ENCODE results near the gene TMEM120B. TPM values are rescaled to one million over a fixed set of nuclear protein-coding genes. Genes with fewer than 3 reads are reported as not detected.

Gene TMEM120B
- total RNA-seq, 1 experiment from 2014 or later: 20.5 TPM

- BruUV-seq (replicated peaks): no TSS peak
- ATAC-seq: peak; percentile 56; the same call in 1 of the 2 replicates
- intact Hi-C loops (cut with micrococcal nuclease): no loop called here
- Histone ChIP-seq H3K9me2 (ENCODE audit: insufficient read depth) (no peaks in the 10 kb centered on the region), H3K4me1 (ENCODE audit: control insufficient read depth in 1 of 2, insufficient read depth in 2 of 2, low read length in 2 of 2) (peaks cover 0 to 7% of the 10 kb centered on the region in 2 experiments; a peak in 2 of 4 replicates), H3K79me2 (ENCODE audit: insufficient read depth, low read length) (peaks cover 55% of the 10 kb centered on the region), H3K4me3 (replicated peaks in 1 of 2; ENCODE audit: low read depth in 1 of 2, low read length in 2 of 2) (no peak overlapping the region), H4K20me1 (ENCODE audit: insufficient read depth) (no peaks in the 10 kb centered on the region), H3K27me3 (ENCODE audit: insufficient read depth, low read length) (no peaks in the 10 kb centered on the region), H3K9me3 (ENCODE audit: control insufficient read depth in 1 of 2, insufficient read depth in 1 of 2, low read depth in 1 of 2, low read length in 2 of 2) (no peaks in the 10 kb centered on the region), H2AFZ (ENCODE audit: low read depth, low read length, poor library complexity, severe bottlenecking) (no peak overlapping the region), H3K36me3 (ENCODE audit: control insufficient read depth in 1 of 2, insufficient read depth in 2 of 2, low read length in 2 of 2) (peaks cover 0 to 5% of the 10 kb centered on the region in 2 experiments; a peak in 1 of 4 replicates), H3K9ac (ENCODE audit: low read length) (no peak overlapping the region), H3K4me2 (ENCODE audit: low read length) (no peak overlapping the region), H3K27ac (ENCODE audit: low read depth, low read length) (no peak overlapping the region)
- no peak for TF ChIP-seq REST (IDR thresholded peaks at IDR 0.05; ENCODE audit: low read depth)
- no peak for TF ChIP-seq CEBPB (IDR thresholded peaks at IDR 0.05; ENCODE audit: low read depth)
- TF ChIP-seq POLR2AphosphoS5 (IDR thresholded peaks at IDR 0.05; ENCODE audit: low read depth, low read length): no peak
- no peak for TF ChIP-seq FOSL1 (IDR thresholded peaks at IDR 0.05; ENCODE audit: low read depth)
- no peak for TF ChIP-seq SRF (IDR thresholded peaks at IDR 0.05; ENCODE audit: low read depth)
- TF ChIP-seq JUND (IDR thresholded peaks at IDR 0.05): no peak
- TF ChIP-seq YY1 (IDR thresholded peaks at IDR 0.05; ENCODE audit: extremely low read depth, insufficient replicate concordance, low read depth, low read length): no peak
- TF ChIP-seq EZH2 (IDR thresholded peaks at IDR 0.05): no peak
- no peak for TF ChIP-seq ATF3 (IDR thresholded peaks at IDR 0.05)
- no peak for TF ChIP-seq TCF7L2 (IDR thresholded peaks at IDR 0.05; ENCODE audit: borderline replicate concordance, extremely low read depth, insufficient read depth, insufficient read length)
- TF ChIP-seq CTCF (IDR thresholded peaks at IDR 0.05 in 2 of 3, conservative IDR thresholded peaks at IDR 0.05 in 1 of 3; ENCODE audit: borderline replicate concordance in 1 of 3, insufficient read depth in 1 of 3, low read depth in 2 of 3, low read length in 2 of 3): no peak
- no peak for TF ChIP-seq ZBTB33 (IDR thresholded peaks at IDR 0.05; ENCODE audit: extremely low read depth, insufficient replicate concordance, low read length)
- no peak for TF ChIP-seq RAD21 (IDR thresholded peaks at IDR 0.05; ENCODE audit: low read depth)
- no peak for TF ChIP-seq POLR2A (IDR thresholded peaks at IDR 0.05; ENCODE audit: borderline replicate concordance, extremely low read depth, insufficient read depth, insufficient read length)
- TF ChIP-seq SP1 (IDR thresholded peaks at IDR 0.05; ENCODE audit: low read depth): no peak
- no peak for TF ChIP-seq ELF1 (IDR thresholded peaks at IDR 0.05; ENCODE audit: borderline replicate concordance, low read depth)
- TF ChIP-seq MAX (IDR thresholded peaks at IDR 0.05): no peak
- CTCF ChIA-PET: interaction anchor here (1.2 to 1.3 kb wide), 2 partner anchors 36 to 71 kb away, joined by 4 read pairs; no protein-coding TSS in a partner anchor
- RAD21 ChIA-PET (ENCODE audit: low non-redundant PET in 1 of 2, low total read pairs in 2 of 2, uncharacterized antibody in 2 of 2, unreplicated experiment in 2 of 2): no interaction called here
- POLR2A ChIA-PET: no interaction called here
- DNase-seq (ENCODE audit: low read depth, low spot score): no peak
These were observed 10.6 kb downstream of the TMEM120B start for GRCh38 chr12:121723200-121723599.

All from HCT116 (cell line).